DMS153 treated with DMSO at 0.1 percent for 48 hours (cell line): ENCODE measurements around the gene HSD3B2.

ENCODE experiments used
- DNase-seq: peaks from one replicate; lab custom pipeline; 2025; ENCODE audit not compliant: unreplicated experiment; lab: John Stamatoyannopoulos, UW

Gene HSD3B2

GRCh38 chr1:119453021-119453420, 38.1 kb downstream of the HSD3B2 start:
- DNase-seq, result no peak

GRCh38 chr1:119462964-119463363, 48.0 kb downstream of the HSD3B2 start:
- DNase-seq, result no peak

GRCh38 chr1:119463569-119463968, 48.6 kb downstream of the HSD3B2 start:
- no peak for DNase-seq

- DNase-seq, result no peak
Measured at GRCh38 chr1:119466445-119466844, 51.5 kb downstream of the HSD3B2 start.

- DNase-seq, result no peak
Measured at GRCh38 chr1:119467219-119467618, 52.3 kb downstream of the HSD3B2 start.

- no peak for DNase-seq
Measured at GRCh38 chr1:119467857-119468668, 53.1 kb downstream of the HSD3B2 start.

GRCh38 chr1:119469741-119470140, 54.8 kb downstream of the HSD3B2 start:
- DNase-seq, result no peak

GRCh38 chr1:119470377-119470776, 55.4 kb downstream of the HSD3B2 start:
- DNase-seq, result no peak

- no peak for DNase-seq
Measured at GRCh38 chr1:119470958-119471357, 56.0 kb downstream of the HSD3B2 start.

- no peak for DNase-seq
Measured at GRCh38 chr1:119471566-119471965, 56.6 kb downstream of the HSD3B2 start.

- no peak for DNase-seq
Measured at GRCh38 chr1:119472080-119472818, 57.3 kb downstream of the HSD3B2 start.
